ENCODE data around the gene TBC1D9.

- TF ChIP-seq TAF1 (IDR thresholded peaks at IDR 0.05; ENCODE audit: borderline replicate concordance, low read depth, low read length) (no peak), POLR2AphosphoS5 (IDR thresholded peaks at IDR 0.05; ENCODE audit: low read depth, low read length) (no peak), POLR2A (IDR thresholded peaks at IDR 0.05; ENCODE audit: low read depth, low read length) (no peak)
Observed at GRCh38 chr4:140726776-140727500, 29.2 kb downstream of the TBC1D9 start.
